Left ventricle myocardium inferior (tissue), 1 donor: ENCODE measurements around the gene MED6. TPM values are rescaled to one million over a fixed set of nuclear protein-coding genes. Genes with fewer than 3 reads are reported as not detected.

Experiments used
- DNase-seq: peaks from one replicate; pipeline ENCODE4 v3.0.0-alpha.2; 2020
- H3K27ac ChIP-seq: fragments of 200-600 bp; replicated peaks from 2 replicates; pipeline ENCODE4 v1.8.0; 2021
- H3K27me3 ChIP-seq: fragments of 200-600 bp; 2 replicates; pipeline ENCODE4 v1.8.0; 2021; ENCODE audit warnings: low read depth
- H3K36me3 ChIP-seq: fragments of 200-600 bp; 2 replicates; pipeline ENCODE4 v1.8.0; 2021
- H3K4me1 ChIP-seq: fragments of 200-600 bp; 2 replicates; pipeline ENCODE4 v1.8.0; 2021
- H3K4me3 ChIP-seq: fragments of 200-600 bp; 2 replicates; pipeline ENCODE4 v1.8.0; 2021; ENCODE audit warnings: mild to moderate bottlenecking, moderate library complexity
- H3K9me3 ChIP-seq: fragments of 200-600 bp; replicated peaks from 2 replicates; pipeline ENCODE4 v1.8.0; 2021
- CTCF ChIP-seq: fragments of 200-600 bp; IDR thresholded peaks from 2 replicates; pipeline ENCODE4 v1.8.0; 2021; ENCODE audit warnings: antibody characterized with exemption, mild to moderate bottlenecking, borderline replicate concordance
- intact Hi-C: fragments of 100-400 bp; cut with micrococcal nuclease; formaldehyde crosslinking; loops from one replicate; pipeline ENCODE4 v1.11.0; 2022
- total RNA-seq: library from RNA; stranded (reverse); fragmentation: NEBNext Ultra II Directional; extraction: Animal tissue kit (Norgen Biotek cat#: 25700); gene quantifications from one replicate; pipeline ENCODE4 v1.2.1, GENCODE V29; 2021
- donor health status: DM: no; HTN: yes; CAD: no; lungs with severe emphysema.

Gene MED6
- total RNA-seq, 1 donor from 2014 or later = 19.4 TPM

- Histone ChIP-seq H3K4me3 (no peak overlapping the region), H3K27me3 (peaks cover 39% of the 10 kb centered on the region), H3K9me3 (no peaks in the 10 kb centered on the region), H3K27ac (no peak overlapping the region), H3K4me1 (peaks cover 32% of the 10 kb centered on the region), H3K36me3 (no peaks in the 10 kb centered on the region)
- intact Hi-C loops = no loop called here
- no peak for TF ChIP-seq CTCF
- DNase-seq = no peak
Measured at GRCh38 chr14:70643967-70644366, 43.5 kb upstream of the MED6 start.

GRCh38 chr14:70642303-70643235 is 42.1 kb upstream of the MED6 start:
- DNase-seq = no peak
- peak overlapping the region; percentile 38 for H3K27ac ChIP-seq
- H3K9me3 ChIP-seq = no peaks in the 10 kb centered on the region
- H3K36me3 ChIP-seq = no peaks in the 10 kb centered on the region
- intact Hi-C loops = no loop called here
- peaks cover 21% of the 10 kb centered on the region for H3K4me1 ChIP-seq
- H3K4me3 ChIP-seq = peak overlapping the region; percentile 80
- peaks cover 51% of the 10 kb centered on the region for H3K27me3 ChIP-seq
- TF ChIP-seq CTCF = no peak

GRCh38 chr14:70641548-70642302 is 41.3 kb upstream of the MED6 start, which contains the start of gene TTC9:
Gene TTC9 (plus strand): TSS chr14:70641916. CDS start chr14:70642130, 214 bp downstream.
- Histone ChIP-seq H3K4me1 (peaks cover 18% of the 10 kb centered on the region), H3K36me3 (no peaks in the 10 kb centered on the region), H3K27me3 (peaks cover 57% of the 10 kb centered on the region), H3K4me3 (peak within 1 kb of the TSS; percentile 80), H3K27ac (peak within 1 kb of the TSS; percentile 38), H3K9me3 (no peaks in the 10 kb centered on the region)
- no peak for TF ChIP-seq CTCF
- intact Hi-C loops = no loop called here
- DNase-seq = peak; percentile 30

- Histone ChIP-seq H3K27ac (no peak overlapping the region), H3K4me1 (peaks cover 18% of the 10 kb centered on the region), H3K36me3 (no peaks in the 10 kb centered on the region), H3K27me3 (peaks cover 57% of the 10 kb centered on the region), H3K9me3 (no peaks in the 10 kb centered on the region), H3K4me3 (peak overlapping the region; percentile 80)
- no peak for TF ChIP-seq CTCF
- DNase-seq = no peak
- intact Hi-C loops = no loop called here
Measured at GRCh38 chr14:70640938-70641547, 40.6 kb upstream of the MED6 start.

- DNase-seq = no peak
- H3K27me3 ChIP-seq = peaks cover 53% of the 10 kb centered on the region
- H3K36me3 ChIP-seq = no peaks in the 10 kb centered on the region
- no peak overlapping the region for H3K4me3 ChIP-seq
- no peaks in the 10 kb centered on the region for H3K9me3 ChIP-seq
- H3K4me1 ChIP-seq = peaks cover 18% of the 10 kb centered on the region
- no peak overlapping the region for H3K27ac ChIP-seq
- intact Hi-C loops = no loop called here
- TF ChIP-seq CTCF = no peak
Measured at GRCh38 chr14:70638416-70638815, 38.0 kb upstream of the MED6 start.
